ENCODE results near the gene ATP5F1C.

GRCh38 chr10:7763929-7764328 is 24.0 kb upstream of the ATP5F1C start:
- no peak for TF ChIP-seq CTCF (IDR thresholded peaks at IDR 0.05)
- no peak for TF ChIP-seq TCF7 (CRISPR knock-in tag; IDR thresholded peaks at IDR 0.05; ENCODE audit: low read depth)
- no peak for TF ChIP-seq MYBL2 (CRISPR knock-in tag; IDR thresholded peaks at IDR 0.05)
- TF ChIP-seq E2F1 (CRISPR knock-in tag; IDR thresholded peaks at IDR 0.05): no peak
- TF ChIP-seq RORB (CRISPR knock-in tag; IDR thresholded peaks at IDR 0.05): no peak
- no peak for TF ChIP-seq JUN (CRISPR knock-in tag; IDR thresholded peaks at IDR 0.05)
- TF ChIP-seq, protein P1, sequence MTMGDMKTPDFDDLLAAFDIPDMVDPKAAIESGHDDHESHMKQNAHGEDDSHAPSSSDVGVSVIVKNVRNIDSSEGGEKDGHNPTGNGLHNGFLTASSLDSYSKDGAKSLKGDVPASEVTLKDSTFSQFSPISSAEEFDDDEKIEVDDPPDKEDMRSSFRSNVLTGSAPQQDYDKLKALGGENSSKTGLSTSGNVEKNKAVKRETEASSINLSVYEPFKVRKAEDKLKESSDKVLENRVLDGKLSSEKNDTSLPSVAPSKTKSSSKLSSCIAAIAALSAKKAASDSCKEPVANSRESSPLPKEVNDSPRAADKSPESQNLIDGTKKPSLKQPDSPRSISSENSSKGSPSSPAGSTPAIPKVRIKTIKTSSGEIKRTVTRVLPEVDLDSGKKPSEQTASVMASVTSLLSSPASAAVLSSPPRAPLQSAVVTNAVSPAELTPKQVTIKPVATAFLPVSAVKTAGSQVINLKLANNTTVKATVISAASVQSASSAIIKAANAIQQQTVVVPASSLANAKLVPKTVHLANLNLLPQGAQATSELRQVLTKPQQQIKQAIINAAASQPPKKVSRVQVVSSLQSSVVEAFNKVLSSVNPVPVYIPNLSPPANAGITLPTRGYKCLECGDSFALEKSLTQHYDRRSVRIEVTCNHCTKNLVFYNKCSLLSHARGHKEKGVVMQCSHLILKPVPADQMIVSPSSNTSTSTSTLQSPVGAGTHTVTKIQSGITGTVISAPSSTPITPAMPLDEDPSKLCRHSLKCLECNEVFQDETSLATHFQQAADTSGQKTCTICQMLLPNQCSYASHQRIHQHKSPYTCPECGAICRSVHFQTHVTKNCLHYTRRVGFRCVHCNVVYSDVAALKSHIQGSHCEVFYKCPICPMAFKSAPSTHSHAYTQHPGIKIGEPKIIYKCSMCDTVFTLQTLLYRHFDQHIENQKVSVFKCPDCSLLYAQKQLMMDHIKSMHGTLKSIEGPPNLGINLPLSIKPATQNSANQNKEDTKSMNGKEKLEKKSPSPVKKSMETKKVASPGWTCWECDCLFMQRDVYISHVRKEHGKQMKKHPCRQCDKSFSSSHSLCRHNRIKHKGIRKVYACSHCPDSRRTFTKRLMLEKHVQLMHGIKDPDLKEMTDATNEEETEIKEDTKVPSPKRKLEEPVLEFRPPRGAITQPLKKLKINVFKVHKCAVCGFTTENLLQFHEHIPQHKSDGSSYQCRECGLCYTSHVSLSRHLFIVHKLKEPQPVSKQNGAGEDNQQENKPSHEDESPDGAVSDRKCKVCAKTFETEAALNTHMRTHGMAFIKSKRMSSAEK (CRISPR knock-in tag; IDR thresholded peaks at IDR 0.05; ENCODE audit: borderline replicate concordance): no peak
- TF ChIP-seq SP1 (CRISPR knock-in tag; conservative IDR thresholded peaks at IDR 0.05): no peak
- TF ChIP-seq ERG (CRISPR knock-in tag; IDR thresholded peaks at IDR 0.05): no peak
- TF ChIP-seq ZNF121 (CRISPR knock-in tag; IDR thresholded peaks at IDR 0.05): no peak
- TF ChIP-seq ZNF671 (CRISPR knock-in tag; IDR thresholded peaks at IDR 0.05): no peak

Measured in WTC11 (cell line).